Retinal pigment epithelial cell (primary cell): ENCODE results near the gene PNPLA8.

ENCODE experiments used
- DNase-seq: peaks from one replicate; pipeline ENCODE4 v3.0.0-alpha.2; 2010; ENCODE audit warnings: low read depth
- H3K4me3 ChIP-seq: 2 replicates; pipeline ENCODE4 v1.5.1; 2011; ENCODE audit warnings: mild to moderate bottlenecking, low read length, control low read depth, moderate library complexity
- CTCF ChIP-seq: conservative IDR thresholded peaks from 2 replicates; pipeline ENCODE4 v1.5.1; 2011; ENCODE audit warnings: low read depth, low read length, control low read depth, inconsistent platforms

The PNPLA8 gene, protein sequence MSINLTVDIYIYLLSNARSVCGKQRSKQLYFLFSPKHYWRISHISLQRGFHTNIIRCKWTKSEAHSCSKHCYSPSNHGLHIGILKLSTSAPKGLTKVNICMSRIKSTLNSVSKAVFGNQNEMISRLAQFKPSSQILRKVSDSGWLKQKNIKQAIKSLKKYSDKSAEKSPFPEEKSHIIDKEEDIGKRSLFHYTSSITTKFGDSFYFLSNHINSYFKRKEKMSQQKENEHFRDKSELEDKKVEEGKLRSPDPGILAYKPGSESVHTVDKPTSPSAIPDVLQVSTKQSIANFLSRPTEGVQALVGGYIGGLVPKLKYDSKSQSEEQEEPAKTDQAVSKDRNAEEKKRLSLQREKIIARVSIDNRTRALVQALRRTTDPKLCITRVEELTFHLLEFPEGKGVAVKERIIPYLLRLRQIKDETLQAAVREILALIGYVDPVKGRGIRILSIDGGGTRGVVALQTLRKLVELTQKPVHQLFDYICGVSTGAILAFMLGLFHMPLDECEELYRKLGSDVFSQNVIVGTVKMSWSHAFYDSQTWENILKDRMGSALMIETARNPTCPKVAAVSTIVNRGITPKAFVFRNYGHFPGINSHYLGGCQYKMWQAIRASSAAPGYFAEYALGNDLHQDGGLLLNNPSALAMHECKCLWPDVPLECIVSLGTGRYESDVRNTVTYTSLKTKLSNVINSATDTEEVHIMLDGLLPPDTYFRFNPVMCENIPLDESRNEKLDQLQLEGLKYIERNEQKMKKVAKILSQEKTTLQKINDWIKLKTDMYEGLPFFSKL

DNA sequence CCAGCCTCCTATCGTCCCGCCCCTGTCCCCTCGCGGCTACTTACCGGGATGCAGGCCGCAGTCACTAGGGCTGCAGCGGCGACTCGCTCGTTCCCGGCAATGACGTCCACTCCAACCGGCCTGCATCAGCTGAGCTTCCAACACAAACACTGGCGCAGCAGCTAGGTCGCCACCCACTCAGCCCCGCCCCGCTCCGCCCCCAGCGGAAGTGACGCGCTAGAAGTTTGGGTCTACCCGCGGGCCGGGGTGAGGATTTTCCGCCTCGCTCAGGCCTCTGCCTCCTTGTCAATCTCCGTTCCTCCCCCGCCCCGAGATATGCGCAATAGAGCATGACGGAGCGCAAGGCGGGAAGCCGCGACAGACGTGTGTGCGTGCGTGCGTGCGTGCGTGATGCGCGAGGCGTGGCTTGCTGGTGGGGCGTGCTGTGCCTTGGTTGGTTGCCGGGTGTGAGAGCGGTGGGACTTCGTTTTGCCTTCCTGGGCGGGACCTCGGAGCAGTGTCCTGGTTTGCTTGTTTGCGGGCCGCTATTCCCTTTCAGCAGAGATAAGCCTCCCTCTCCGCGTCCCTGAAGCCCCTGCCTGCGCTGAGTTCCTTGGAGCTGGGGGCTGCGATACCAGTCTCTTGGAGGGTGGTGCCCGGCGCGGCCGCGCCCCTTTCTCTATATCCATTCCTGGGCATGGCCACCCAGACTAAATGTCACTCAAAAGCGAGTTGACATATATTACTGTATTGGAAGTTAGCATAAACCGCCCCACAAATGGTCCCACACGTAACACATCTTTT is at the start of gene PNPLA8:
Gene PNPLA8, minus strand, starts transcription at position 151 of the 783 bp plus-strand sequence. CDS start 10,644 bp downstream, outside the sequence.
- peak; percentile 98 for DNase-seq
- H3K4me3 ChIP-seq, result peak within 1 kb of the TSS; percentile 95
- TF ChIP-seq CTCF, result no peak

GRCh38 chr7:108575156-108575555 is 49.2 kb upstream of the PNPLA8 start:
- DNase-seq, result no peak
- TF ChIP-seq CTCF, result no peak

GRCh38 chr7:108572480-108572879 is 46.5 kb upstream of the PNPLA8 start:
- no peak overlapping the region for H3K4me3 ChIP-seq
- DNase-seq, result no peak
- TF ChIP-seq CTCF, result no peak

More at GRCh38 chr7:108575156-108575555, 49.2 kb upstream of the PNPLA8 start:
- no peak overlapping the region for H3K4me3 ChIP-seq

- no peak for TF ChIP-seq CTCF
- peak; percentile 39 for DNase-seq
Observed at GRCh38 chr7:108570146-108570755, 44.3 kb upstream of the PNPLA8 start.

DNA sequence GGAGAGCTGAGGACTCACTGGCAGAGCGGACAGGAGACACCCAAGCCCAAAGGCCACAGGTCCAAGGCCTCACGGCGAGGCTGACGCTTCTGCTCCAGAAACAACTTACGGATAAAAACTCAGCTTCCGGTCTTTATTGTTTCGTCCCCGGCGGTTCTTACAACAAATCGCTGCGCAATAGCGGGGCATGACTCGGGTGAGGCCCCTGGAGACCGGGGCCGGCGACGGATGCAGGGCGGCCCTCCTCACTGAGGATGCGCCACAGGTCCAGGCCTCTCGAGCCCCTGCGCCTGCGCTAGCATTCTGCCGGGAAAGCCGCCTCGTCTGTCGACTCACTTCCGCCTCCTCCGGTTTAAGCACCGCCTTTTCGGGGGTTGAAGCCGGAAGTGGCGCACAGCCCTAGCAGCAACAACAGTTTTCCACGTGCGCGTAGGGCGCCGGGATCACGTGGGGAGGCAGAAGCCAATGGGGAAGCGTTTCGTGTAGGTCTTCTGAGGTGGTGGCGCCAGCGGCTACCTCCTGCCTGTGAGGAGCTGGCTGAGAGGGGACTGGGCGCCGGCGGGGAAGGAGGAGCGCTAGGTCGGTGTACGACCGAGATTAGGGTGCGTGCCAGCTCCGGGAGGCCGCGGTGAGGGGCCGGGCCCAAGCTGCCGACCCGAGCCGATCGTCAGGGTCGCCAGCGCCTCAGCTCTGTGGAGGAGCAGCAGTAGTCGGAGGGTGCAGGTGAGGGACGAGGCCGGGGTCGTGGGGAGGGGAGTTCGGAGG is 43.6 kb upstream of the PNPLA8 start, which contains the start of the genes DNAJB9 and THAP5:
Gene DNAJB9, plus strand, starts transcription at position 494 of the 765 bp plus-strand sequence. CDS start 1,853 bp downstream, outside the sequence.
Gene THAP5, minus strand, starts transcription at position 326 of the 765 bp plus-strand sequence. Its CDS starts 137 bp downstream, at position 189.
- no peak for TF ChIP-seq CTCF
- DNase-seq, result peak; percentile 99
- H3K4me3 ChIP-seq, result peak within 1 kb of the TSS; percentile 83

More at GRCh38 chr7:108570146-108570755, 44.3 kb upstream of the PNPLA8 start:
- H3K4me3 ChIP-seq, result peak overlapping the region; percentile 83
